ENCODE data around the gene SRRM1. TPM values are rescaled to one million over a fixed set of nuclear protein-coding genes. Genes with fewer than 3 reads are reported as not detected.

Gene SRRM1
- total RNA-seq, 1 experiment from 2014 or later: 124 TPM

DNA sequence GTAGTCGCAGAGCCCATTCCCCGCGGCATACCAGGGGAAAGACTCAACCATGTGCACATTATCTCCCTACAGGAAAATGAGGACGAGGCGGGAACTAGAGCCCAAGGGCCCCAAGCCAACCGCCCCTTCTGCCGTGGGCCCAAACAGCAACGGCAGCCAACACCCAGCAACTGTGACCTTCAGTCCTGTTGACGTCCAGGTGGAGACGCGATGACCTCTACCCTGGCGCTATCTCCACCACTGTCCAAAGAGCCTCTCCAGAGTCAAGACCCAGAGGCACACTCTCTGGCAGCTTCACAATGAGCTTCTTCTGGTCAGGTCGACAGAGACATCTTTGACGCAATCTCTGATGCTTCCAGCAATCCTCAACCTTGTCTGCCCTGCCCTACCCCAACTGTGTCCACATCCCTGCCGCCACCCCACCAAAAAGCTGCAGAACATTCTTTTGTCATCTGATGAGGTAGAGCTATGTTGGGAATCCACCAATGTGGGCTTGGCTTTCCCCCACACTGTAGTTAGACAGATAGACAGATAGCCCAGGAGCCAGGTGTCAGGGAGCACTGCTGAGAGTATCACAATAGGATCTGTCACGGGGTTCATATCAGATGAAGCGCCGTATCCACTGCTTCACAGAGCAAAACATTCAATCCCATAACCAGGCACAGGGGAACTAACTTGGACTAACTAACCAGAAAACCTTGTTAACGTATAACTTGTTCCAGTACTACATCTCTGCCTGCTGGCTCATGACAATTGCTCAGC is 37.4 kb upstream of the SRRM1 start:
- ChIA-PET POLR2A (ENCODE audit: unreplicated experiment) (no interaction called here), CTCF (no interaction called here)
- no peak overlapping the region for H3K4me3 ChIP-seq
- TF ChIP-seq, protein P1, sequence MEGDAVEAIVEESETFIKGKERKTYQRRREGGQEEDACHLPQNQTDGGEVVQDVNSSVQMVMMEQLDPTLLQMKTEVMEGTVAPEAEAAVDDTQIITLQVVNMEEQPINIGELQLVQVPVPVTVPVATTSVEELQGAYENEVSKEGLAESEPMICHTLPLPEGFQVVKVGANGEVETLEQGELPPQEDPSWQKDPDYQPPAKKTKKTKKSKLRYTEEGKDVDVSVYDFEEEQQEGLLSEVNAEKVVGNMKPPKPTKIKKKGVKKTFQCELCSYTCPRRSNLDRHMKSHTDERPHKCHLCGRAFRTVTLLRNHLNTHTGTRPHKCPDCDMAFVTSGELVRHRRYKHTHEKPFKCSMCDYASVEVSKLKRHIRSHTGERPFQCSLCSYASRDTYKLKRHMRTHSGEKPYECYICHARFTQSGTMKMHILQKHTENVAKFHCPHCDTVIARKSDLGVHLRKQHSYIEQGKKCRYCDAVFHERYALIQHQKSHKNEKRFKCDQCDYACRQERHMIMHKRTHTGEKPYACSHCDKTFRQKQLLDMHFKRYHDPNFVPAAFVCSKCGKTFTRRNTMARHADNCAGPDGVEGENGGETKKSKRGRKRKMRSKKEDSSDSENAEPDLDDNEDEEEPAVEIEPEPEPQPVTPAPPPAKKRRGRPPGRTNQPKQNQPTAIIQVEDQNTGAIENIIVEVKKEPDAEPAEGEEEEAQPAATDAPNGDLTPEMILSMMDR (conservative IDR thresholded peaks at IDR 0.05): no peak
- TF ChIP-seq EZH2 (IDR thresholded peaks at IDR 0.05; ENCODE audit: low read depth): no peak
- no peaks in the 10 kb centered on the region for H3K27me3 ChIP-seq (ENCODE audit: insufficient read depth, low read depth)
- H3K36me3 ChIP-seq (ENCODE audit: low read depth): no peaks in the 10 kb centered on the region
- H3K9me2 ChIP-seq (ENCODE audit: insufficient read depth): no peaks in the 10 kb centered on the region
- no peak overlapping the region for H2AFZ ChIP-seq
- H3K4me2 ChIP-seq: no peak overlapping the region
- no TSS peak for BruUV-seq (replicated peaks)
- H4K20me1 ChIP-seq (ENCODE audit: insufficient read depth): no peaks in the 10 kb centered on the region
- intact Hi-C loops (cut with micrococcal nuclease; ENCODE audit: unreplicated experiment): no loop called here
- no peaks in the 10 kb centered on the region for H3K79me2 ChIP-seq (ENCODE audit: low read depth)
- no peaks in the 10 kb centered on the region for H3F3A ChIP-seq (ENCODE audit: insufficient read depth, low read depth)
- H3K27ac ChIP-seq: no peak overlapping the region
- no peaks in the 10 kb centered on the region for H3K9me3 ChIP-seq (ENCODE audit: insufficient read depth, low read depth)
- H3K4me1 ChIP-seq (replicated peaks; ENCODE audit: insufficient read depth): peaks cover 13% of the 10 kb centered on the region
- DNase-seq: no peak

DNA sequence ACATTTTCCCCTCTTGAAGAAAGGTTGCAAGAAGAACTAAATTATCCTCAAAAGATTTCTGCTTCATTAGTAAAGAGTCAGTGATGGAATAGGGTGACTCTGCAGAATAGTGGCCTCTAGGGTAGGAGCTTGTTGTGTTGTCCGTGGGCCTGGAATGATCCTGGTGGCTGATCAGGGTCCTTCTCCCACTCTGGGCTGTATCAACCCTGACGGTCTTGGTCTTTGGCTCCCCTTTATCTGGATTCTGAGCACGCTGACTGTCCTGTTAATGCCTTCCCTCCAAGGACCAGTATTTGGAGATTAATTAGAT is 36.9 kb upstream of the SRRM1 start:
- H3K27me3 ChIP-seq (ENCODE audit: insufficient read depth, low read depth): no peaks in the 10 kb centered on the region
- H2AFZ ChIP-seq: no peak overlapping the region
- ChIA-PET CTCF (no interaction called here), POLR2A (ENCODE audit: unreplicated experiment) (no interaction called here)
- no peaks in the 10 kb centered on the region for H4K20me1 ChIP-seq (ENCODE audit: insufficient read depth)
- no TSS peak for BruUV-seq (replicated peaks)
- TF ChIP-seq, protein P1 (conservative IDR thresholded peaks at IDR 0.05): no peak
- no peak for TF ChIP-seq EZH2 (IDR thresholded peaks at IDR 0.05; ENCODE audit: low read depth)
- peaks cover 14% of the 10 kb centered on the region for H3K4me1 ChIP-seq (replicated peaks; ENCODE audit: insufficient read depth)
- intact Hi-C loops (cut with micrococcal nuclease; ENCODE audit: unreplicated experiment): no loop called here
- H3K4me3 ChIP-seq: no peak overlapping the region
- H3K79me2 ChIP-seq (ENCODE audit: low read depth): no peaks in the 10 kb centered on the region
- no peaks in the 10 kb centered on the region for H3F3A ChIP-seq (ENCODE audit: insufficient read depth, low read depth)
- H3K9me3 ChIP-seq (ENCODE audit: insufficient read depth, low read depth): no peaks in the 10 kb centered on the region
- H3K36me3 ChIP-seq (ENCODE audit: low read depth): no peaks in the 10 kb centered on the region
- DNase-seq: no peak
- H3K4me2 ChIP-seq: no peak overlapping the region
- no peaks in the 10 kb centered on the region for H3K9me2 ChIP-seq (ENCODE audit: insufficient read depth)
- no peak overlapping the region for H3K27ac ChIP-seq

DNA sequence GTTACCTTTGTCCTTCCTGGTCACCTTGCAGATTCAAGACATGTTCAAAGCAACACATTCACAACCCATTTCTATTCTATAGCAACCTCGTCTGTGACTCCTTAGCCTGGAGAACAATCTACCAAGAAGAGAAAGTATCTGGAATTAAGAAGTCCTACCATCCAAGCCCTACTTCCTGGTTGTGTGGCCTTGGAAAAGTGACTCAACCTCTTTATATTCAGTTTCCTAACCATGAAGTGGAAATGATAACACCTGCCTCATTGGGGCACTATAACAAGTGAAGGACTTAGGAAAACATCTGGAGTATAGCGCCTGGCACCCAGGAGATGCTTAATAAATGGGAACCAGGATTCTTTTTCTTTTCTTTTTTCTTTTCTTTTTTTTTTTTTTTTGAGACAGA is 36.5 kb upstream of the SRRM1 start:
- Histone ChIP-seq H2AFZ (no peak overlapping the region), H3K4me2 (no peak overlapping the region), H3K9me3 (ENCODE audit: insufficient read depth, low read depth) (no peaks in the 10 kb centered on the region), H3K9me2 (ENCODE audit: insufficient read depth) (no peaks in the 10 kb centered on the region), H3F3A (ENCODE audit: insufficient read depth, low read depth) (no peaks in the 10 kb centered on the region), H3K27ac (no peak overlapping the region), H4K20me1 (ENCODE audit: insufficient read depth) (no peaks in the 10 kb centered on the region), H3K27me3 (ENCODE audit: insufficient read depth, low read depth) (no peaks in the 10 kb centered on the region), H3K4me1 (replicated peaks; ENCODE audit: insufficient read depth) (peaks cover 14% of the 10 kb centered on the region), H3K4me3 (no peak overlapping the region), H3K36me3 (ENCODE audit: low read depth) (no peaks in the 10 kb centered on the region), H3K79me2 (ENCODE audit: low read depth) (no peaks in the 10 kb centered on the region)
- POLR2A ChIA-PET (ENCODE audit: unreplicated experiment): no interaction called here
- intact Hi-C loops (cut with micrococcal nuclease; ENCODE audit: unreplicated experiment): no loop called here
- peak in 1 of 2 experiments; percentile 63 for DNase-seq
- no peak for TF ChIP-seq EZH2 (IDR thresholded peaks at IDR 0.05; ENCODE audit: low read depth)
- TF ChIP-seq, protein P1 (conservative IDR thresholded peaks at IDR 0.05): no peak
- BruUV-seq (replicated peaks): no TSS peak
- CTCF ChIA-PET: no interaction called here
